GM12864 (cell line): ENCODE results near the gene MRPS34.

Experiments used
- DNase-seq: peaks from one replicate; pipeline ENCODE4 v3.0.0-alpha.2; 2011; ENCODE audit warnings: low read depth
- H3K4me3 ChIP-seq: 2 replicates; pipeline ENCODE4 v1.5.1; 2011; ENCODE audit warnings: mild to moderate bottlenecking, low read depth, low read length, control low read depth
- TF ChIP-seq, protein P1 (sequence below): IDR thresholded peaks from 2 replicates; pipeline ENCODE4 v1.5.1; 2011; ENCODE audit warnings: low read depth, mild to moderate bottlenecking, moderate library complexity, low read length, control low read depth, inconsistent platforms; ENCODE audit errors: missing control alignments

Gene MRPS34

DNA sequence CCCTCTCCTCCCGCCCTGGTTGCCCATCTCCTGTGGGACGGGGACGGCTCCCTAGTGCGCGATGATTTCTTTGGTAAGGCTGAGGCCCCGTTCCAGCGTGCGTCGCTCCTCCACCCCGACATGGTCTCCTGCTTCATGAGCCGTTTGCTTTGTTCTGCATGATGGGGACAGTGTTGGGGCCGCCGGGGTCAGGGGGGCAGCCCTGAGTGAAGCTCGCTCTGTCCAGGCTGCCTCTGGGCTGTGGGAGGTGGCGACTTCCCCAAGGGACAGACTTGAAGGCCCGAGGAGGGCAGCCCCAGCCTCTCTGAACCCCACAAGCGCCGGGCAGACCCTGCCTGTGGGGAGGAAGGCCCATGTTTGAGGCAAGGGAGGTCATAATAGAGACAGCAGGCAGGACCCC lies 14.0 kb downstream of the MRPS34 start:
- H3K4me3 ChIP-seq: no peak overlapping the region
- DNase-seq: no peak
- TF ChIP-seq, protein P1, sequence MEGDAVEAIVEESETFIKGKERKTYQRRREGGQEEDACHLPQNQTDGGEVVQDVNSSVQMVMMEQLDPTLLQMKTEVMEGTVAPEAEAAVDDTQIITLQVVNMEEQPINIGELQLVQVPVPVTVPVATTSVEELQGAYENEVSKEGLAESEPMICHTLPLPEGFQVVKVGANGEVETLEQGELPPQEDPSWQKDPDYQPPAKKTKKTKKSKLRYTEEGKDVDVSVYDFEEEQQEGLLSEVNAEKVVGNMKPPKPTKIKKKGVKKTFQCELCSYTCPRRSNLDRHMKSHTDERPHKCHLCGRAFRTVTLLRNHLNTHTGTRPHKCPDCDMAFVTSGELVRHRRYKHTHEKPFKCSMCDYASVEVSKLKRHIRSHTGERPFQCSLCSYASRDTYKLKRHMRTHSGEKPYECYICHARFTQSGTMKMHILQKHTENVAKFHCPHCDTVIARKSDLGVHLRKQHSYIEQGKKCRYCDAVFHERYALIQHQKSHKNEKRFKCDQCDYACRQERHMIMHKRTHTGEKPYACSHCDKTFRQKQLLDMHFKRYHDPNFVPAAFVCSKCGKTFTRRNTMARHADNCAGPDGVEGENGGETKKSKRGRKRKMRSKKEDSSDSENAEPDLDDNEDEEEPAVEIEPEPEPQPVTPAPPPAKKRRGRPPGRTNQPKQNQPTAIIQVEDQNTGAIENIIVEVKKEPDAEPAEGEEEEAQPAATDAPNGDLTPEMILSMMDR: no peak

DNA sequence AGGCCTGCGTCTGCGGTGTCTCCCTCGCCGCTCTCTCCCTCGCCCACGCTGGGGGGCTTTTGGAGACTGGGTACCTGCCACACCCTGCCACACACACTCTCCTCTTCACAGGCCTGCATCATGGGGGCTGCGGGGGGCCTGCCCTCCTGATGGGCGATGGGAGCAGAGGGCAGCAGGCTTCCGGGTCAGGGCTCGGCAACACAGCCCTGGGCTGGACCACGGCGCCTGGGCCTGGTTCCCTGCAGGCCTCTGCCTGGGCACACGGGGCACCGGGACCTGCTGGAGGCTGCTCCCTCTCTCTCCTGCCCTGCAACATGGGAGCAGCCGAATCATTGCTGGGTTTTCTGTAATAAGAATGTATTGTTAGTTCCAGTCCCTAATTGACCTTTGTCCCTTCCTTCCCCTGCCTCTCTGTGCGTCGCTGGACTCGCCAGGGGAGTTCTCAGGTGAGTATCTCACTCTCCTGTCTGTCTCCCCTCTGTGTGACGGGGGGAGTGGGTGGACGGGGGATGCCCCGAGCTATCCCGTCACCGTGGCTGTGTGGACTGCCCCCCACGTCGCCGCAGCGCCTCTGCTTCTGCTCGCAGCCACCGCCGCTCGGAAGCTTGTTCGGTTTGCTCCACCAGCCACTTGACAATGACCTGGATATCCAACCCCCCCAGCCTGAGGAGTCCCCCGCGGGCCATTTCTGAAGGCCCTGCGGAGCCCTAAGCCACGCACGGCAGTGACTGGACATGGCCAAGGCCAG lies 15.0 kb downstream of the MRPS34 start:
- H3K4me3 ChIP-seq: no peak overlapping the region
- DNase-seq: no peak
- TF ChIP-seq, protein P1: no peak

DNA sequence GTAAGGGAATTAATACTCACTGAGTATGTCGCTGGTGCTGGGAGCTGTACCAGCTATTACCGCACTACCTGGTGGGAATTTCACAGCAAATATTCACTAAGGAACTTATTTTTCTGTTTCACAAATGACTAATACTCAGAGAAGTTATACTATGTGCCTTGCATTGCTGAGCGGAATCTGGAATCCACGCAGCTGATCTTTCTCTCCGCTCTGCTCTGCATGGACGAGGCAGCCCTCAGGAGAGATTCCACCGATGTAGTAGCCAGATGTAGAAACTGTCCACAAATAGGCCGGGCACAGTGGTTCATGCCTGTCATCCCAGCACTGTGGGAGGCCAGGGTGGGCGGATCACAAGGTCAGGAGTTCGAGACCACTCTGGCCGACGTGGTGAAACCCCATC lies 18.7 kb downstream of the MRPS34 start:
- TF ChIP-seq, protein P1: no peak
- no peak overlapping the region for H3K4me3 ChIP-seq
- no peak for DNase-seq

DNA sequence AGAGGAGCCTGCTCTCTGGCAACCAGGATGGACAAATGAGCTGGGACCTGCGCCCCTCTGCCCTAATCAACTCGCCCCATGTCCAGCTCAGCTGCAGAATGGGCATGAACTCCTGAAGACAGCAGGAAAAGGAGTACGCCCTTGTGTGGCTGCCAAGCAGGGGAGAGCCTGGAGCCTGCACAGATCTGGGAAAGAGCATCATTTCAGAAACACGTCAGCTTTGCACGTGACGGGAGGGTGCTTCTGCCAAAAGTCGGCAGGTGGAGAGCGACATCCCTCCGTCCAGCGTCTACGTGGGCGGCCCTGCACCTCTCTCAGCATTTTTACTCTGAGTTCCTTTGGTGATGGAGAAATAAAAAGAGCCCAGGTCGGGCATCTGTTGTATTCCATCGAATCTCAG lies 20.1 kb downstream of the MRPS34 start:
- H3K4me3 ChIP-seq: no peak overlapping the region
- DNase-seq: no peak
- TF ChIP-seq, protein P1: no peak

DNA sequence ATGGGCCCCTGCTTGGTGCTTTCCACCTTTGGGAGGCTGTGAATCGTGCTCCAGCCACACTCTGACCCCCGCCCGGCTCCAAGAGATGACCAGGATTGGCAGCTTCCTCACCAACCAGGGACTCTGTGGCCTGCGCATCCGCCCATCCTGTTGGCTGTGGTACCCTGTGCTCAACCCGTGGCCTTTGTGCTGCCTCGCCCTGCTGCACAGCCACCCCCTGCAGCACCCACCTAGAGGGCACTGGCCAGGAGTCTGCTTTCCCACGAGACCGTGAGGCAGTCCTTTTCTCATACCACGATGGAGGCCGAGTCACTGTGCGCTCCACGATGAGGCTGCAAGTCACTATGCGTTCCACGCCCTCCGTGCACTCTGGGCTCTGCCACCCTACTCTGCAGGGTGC lies 21.0 kb downstream of the MRPS34 start:
- TF ChIP-seq, protein P1: no peak
- no peak overlapping the region for H3K4me3 ChIP-seq
- no peak for DNase-seq

DNA sequence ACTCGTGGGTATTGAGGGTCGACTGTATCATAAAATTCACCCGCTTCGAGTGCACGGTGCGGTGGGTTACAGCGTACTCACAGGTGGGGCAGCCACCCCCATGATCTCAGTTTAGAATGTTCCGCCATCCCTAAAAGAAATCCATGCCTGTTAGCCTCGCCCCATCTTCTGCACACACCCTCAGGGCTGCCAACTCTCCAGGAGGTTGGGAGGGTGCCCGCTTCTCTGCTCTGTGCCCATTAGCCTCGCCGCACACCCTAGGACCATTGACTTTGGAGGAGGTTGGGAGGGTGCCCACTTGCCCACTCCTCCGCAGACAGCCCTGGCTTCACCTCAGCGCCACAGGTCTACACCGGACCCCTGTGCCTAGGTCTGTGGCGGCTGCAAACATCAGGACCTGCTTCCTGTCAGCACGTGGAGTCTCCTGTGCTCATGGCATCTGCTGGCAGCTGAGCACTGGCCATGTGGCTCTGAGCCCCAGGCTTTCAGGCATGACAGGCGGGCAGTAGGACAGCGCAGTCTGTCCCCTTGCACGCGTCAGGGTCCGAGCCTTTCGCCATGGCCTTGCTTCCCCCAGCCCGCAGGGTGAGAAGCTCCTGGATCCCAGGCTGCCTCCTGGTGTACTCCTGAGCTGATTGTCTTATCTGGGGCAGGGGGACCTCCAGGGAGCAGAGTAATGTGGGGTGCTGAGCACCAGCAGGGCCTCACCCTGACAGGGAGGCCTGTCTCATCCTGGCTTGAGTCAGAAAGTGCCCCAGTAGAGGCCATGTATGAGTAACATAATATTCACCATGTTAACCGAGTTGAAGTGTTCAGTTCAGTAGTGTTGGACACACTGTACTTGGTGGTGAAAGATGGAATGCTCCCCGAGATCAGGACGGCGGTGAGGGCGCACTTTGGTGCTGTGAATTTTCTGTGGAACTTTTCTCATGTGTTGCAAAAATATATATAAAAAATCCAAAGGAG lies 23.5 kb downstream of the MRPS34 start:
- DNase-seq: no peak
- H3K4me3 ChIP-seq: no peak overlapping the region
- TF ChIP-seq, protein P1: no peak
